MM.1S (cell line): ENCODE measurements around the gene KRTAP26-1.

Source experiments
- DNase-seq: peaks from one replicate; pipeline ENCODE4 v3.0.0-alpha.2; 2015
- H2AFZ ChIP-seq: fragments of 300-600 bp; sonication (generic); 2 replicates; pipeline ENCODE4 v1.6.0; 2016; ENCODE audit warnings: antibody characterized with exemption, low read length
- H3F3A ChIP-seq: fragments of 300-600 bp; sonication (generic); 2 replicates; pipeline ENCODE4 v1.6.1; 2016; ENCODE audit warnings: mild to moderate bottlenecking, antibody characterized with exemption, low read length, moderate library complexity, mixed read lengths; ENCODE audit not compliant: insufficient read depth
- H3K27ac ChIP-seq: fragments of 300-600 bp; sonication (generic); 2 replicates; pipeline ENCODE4 v1.5.1; 2016; ENCODE audit warnings: mild to moderate bottlenecking, low read length
- H3K27me3 ChIP-seq: fragments of 300-600 bp; sonication (generic); replicated peaks from 2 replicates; pipeline ENCODE4 v1.6.0; 2016; ENCODE audit warnings: low read length; ENCODE audit not compliant: insufficient read depth
- H3K36me3 ChIP-seq: fragments of 300-600 bp; sonication (generic); replicated peaks from 2 replicates; pipeline ENCODE4 v1.6.1; 2016; ENCODE audit warnings: mild to moderate bottlenecking, low read length, mixed read lengths; ENCODE audit not compliant: insufficient read depth
- H3K4me1 ChIP-seq: fragments of 300-600 bp; sonication (generic); 2 replicates; pipeline ENCODE4 v1.6.1; 2016; ENCODE audit warnings: low read length, mixed read lengths
- H3K4me2 ChIP-seq: fragments of 300-600 bp; sonication (generic); 2 replicates; pipeline ENCODE4 v1.6.0; 2016; ENCODE audit warnings: low read depth, low read length
- H3K4me3 ChIP-seq: fragments of 300-600 bp; sonication (generic); 2 replicates; pipeline ENCODE4 v1.5.1; 2016; ENCODE audit warnings: low read length, mixed read lengths
- H3K79me2 ChIP-seq: fragments of 300-600 bp; sonication (generic); 2 replicates; pipeline ENCODE4 v1.6.1; 2016; ENCODE audit warnings: mixed run types, low read length, mixed read lengths
- H3K9ac ChIP-seq: fragments of 300-600 bp; sonication (generic); 2 replicates; pipeline ENCODE4 v1.6.1; 2016; ENCODE audit warnings: low read length, mixed read lengths
- H3K9me2 ChIP-seq: fragments of 300-600 bp; sonication (generic); replicated peaks from 2 replicates; pipeline ENCODE4 v1.6.1; 2016; ENCODE audit warnings: mild to moderate bottlenecking, low read length, mixed read lengths; ENCODE audit not compliant: insufficient read depth
- H3K9me3 ChIP-seq: fragments of 300-600 bp; sonication (generic); replicated peaks from 2 replicates; pipeline ENCODE4 v1.6.1; 2016; ENCODE audit warnings: mild to moderate bottlenecking, low read length, mixed read lengths; ENCODE audit not compliant: insufficient read depth
- H4K20me1 ChIP-seq: fragments of 300-600 bp; sonication (generic); 2 replicates; pipeline ENCODE4 v1.6.1; 2016; ENCODE audit warnings: mild to moderate bottlenecking, low read length, moderate library complexity, mixed read lengths; ENCODE audit not compliant: insufficient read depth
- EZH2 ChIP-seq: fragments of 300-600 bp; sonication (generic); optimal IDR thresholded peaks from 2 replicates; pipeline ENCODE3; 2017; ENCODE audit warnings: low read depth, mild to moderate bottlenecking, antibody characterized with exemption, low read length, mixed read lengths
- EZH2phosphoT487 ChIP-seq: fragments of 300-600 bp; sonication (generic); IDR thresholded peaks from 2 replicates; pipeline ENCODE4 v1.6.1; 2018; ENCODE audit warnings: antibody characterized with exemption, low read length
- TF ChIP-seq, protein P1 (sequence below): fragments of 300-600 bp; sonication (generic); IDR thresholded peaks from 2 replicates; pipeline ENCODE4 v1.5.1; 2016; ENCODE audit warnings: antibody characterized with exemption, low read length, mixed read lengths

The KRTAP26-1 gene

DNA sequence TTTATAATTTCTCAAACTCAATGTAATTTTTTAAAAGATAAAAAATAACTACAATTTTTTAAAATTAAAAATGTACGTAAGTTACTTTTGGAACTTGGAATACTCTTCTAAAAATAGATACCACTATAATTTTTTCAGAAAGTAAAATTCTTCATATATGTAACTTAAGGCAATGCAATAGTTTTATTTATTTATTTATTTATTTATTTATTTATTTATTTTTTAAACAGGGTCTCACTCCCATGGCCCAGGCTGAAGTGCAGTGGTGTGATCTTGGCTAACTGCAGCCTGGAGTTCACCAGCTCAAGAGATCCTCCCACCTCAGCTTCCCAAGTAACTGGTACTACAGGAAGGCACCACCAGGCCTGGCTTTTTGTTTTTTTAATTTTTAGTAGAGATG is 31.4 kb upstream of the KRTAP26-1 start:
- Histone ChIP-seq H3K27ac (no peak overlapping the region), H3F3A (no peaks in the 10 kb centered on the region), H3K4me3 (no peak overlapping the region), H3K9me3 (no peaks in the 10 kb centered on the region), H3K27me3 (no peaks in the 10 kb centered on the region), H3K4me1 (no peaks in the 10 kb centered on the region), H3K4me2 (no peak overlapping the region), H4K20me1 (no peaks in the 10 kb centered on the region), H3K9ac (no peak overlapping the region), H3K36me3 (no peaks in the 10 kb centered on the region), H3K79me2 (no peaks in the 10 kb centered on the region), H3K9me2 (no peaks in the 10 kb centered on the region), H2AFZ (no peak overlapping the region)
- no peak for TF ChIP-seq EZH2
- no peak for TF ChIP-seq EZH2phosphoT487
- TF ChIP-seq, protein P1, sequence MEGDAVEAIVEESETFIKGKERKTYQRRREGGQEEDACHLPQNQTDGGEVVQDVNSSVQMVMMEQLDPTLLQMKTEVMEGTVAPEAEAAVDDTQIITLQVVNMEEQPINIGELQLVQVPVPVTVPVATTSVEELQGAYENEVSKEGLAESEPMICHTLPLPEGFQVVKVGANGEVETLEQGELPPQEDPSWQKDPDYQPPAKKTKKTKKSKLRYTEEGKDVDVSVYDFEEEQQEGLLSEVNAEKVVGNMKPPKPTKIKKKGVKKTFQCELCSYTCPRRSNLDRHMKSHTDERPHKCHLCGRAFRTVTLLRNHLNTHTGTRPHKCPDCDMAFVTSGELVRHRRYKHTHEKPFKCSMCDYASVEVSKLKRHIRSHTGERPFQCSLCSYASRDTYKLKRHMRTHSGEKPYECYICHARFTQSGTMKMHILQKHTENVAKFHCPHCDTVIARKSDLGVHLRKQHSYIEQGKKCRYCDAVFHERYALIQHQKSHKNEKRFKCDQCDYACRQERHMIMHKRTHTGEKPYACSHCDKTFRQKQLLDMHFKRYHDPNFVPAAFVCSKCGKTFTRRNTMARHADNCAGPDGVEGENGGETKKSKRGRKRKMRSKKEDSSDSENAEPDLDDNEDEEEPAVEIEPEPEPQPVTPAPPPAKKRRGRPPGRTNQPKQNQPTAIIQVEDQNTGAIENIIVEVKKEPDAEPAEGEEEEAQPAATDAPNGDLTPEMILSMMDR = no peak
- DNase-seq = no peak

DNA sequence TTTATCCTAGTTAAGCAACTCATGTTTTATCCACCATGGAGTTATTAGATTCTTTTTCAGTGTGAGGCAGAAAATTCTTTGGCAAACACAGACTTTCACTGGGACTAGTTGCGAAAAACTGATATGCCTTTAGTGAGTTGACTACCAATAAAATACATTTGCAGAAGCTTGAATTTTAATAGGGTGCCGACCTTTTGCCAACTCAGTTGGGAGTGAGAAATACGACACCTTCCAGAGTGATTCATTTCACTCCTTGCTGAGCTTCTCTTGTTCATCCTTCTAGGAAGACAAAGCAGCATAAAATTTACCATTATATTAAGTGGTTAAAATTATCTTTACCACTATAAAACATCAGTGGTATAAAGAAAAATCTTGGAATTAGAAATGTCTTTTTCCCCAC is 29.5 kb upstream of the KRTAP26-1 start:
- Histone ChIP-seq H3K27me3 (no peaks in the 10 kb centered on the region), H3K27ac (no peak overlapping the region), H3K9me2 (no peaks in the 10 kb centered on the region), H3F3A (no peaks in the 10 kb centered on the region), H3K79me2 (no peaks in the 10 kb centered on the region), H3K36me3 (no peaks in the 10 kb centered on the region), H3K4me3 (no peak overlapping the region), H3K9me3 (no peaks in the 10 kb centered on the region), H3K4me1 (no peaks in the 10 kb centered on the region), H4K20me1 (no peaks in the 10 kb centered on the region), H3K4me2 (no peak overlapping the region), H2AFZ (no peak overlapping the region), H3K9ac (no peak overlapping the region)
- TF ChIP-seq EZH2phosphoT487 (no peak), EZH2 (no peak)
- TF ChIP-seq, protein P1 = no peak
- DNase-seq = no peak

DNA sequence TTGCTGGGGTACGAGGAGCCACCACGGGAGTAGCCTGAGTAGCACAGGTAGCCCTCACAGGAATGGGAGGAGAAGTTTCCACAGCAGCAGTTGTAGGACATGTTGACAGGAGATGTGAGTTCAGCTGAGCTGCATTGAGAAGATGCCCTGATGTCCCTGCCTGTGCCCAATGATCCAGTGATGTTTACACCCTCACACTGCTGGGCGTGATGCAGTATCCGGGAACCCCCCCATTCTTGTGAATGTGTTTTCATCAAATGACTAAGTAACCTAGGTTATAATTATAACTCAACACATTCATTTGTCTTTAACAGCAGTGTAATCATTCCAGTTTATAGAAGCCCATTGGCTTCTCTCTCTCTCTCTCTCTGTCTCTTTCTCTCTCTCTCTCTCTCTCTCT is 28.4 kb upstream of the KRTAP26-1 start, which contains the start of gene KRTAP23-1:
KRTAP23-1 (minus strand) TSS at position 101 of the 400 bp plus-strand sequence; CDS start at position 101, 0 bp downstream.
- no peaks in the 10 kb centered on the region for H4K20me1 ChIP-seq
- no peaks in the 10 kb centered on the region for H3K79me2 ChIP-seq
- H3K9me2 ChIP-seq = no peaks in the 10 kb centered on the region
- no peak within 1 kb of the TSS for H3K4me3 ChIP-seq
- no peak within 1 kb of the TSS for H3K4me2 ChIP-seq
- DNase-seq = no peak
- no peaks in the 10 kb centered on the region for H3K4me1 ChIP-seq
- H2AFZ ChIP-seq = no peak within 1 kb of the TSS
- no peak within 1 kb of the TSS for H3K27ac ChIP-seq
- no peak within 1 kb of the TSS for H3K9ac ChIP-seq
- H3K27me3 ChIP-seq = no peaks in the 10 kb centered on the region
- TF ChIP-seq EZH2phosphoT487 (no peak), EZH2 (no peak)
- TF ChIP-seq, protein P1 = no peak
- no peaks in the 10 kb centered on the region for H3K36me3 ChIP-seq
- no peaks in the 10 kb centered on the region for H3K9me3 ChIP-seq
- no peaks in the 10 kb centered on the region for H3F3A ChIP-seq
